HG03159 (cell line): ENCODE results near the gene CNRIP1.
"Not testable (repeated sequence)": the region's sequence is repeated elsewhere in the genome, so short reads cannot be mapped to it uniquely, and the experiment has no call there.

ENCODE experiments used
- ATAC-seq: cut with Tn5 transposase; IDR thresholded peaks from one replicate; pipeline ENCODE4 v1.9.1; 2021; ENCODE audit warnings: mild to moderate bottlenecking, moderate library complexity; ENCODE audit not compliant: unreplicated experiment

The CNRIP1 gene, protein sequence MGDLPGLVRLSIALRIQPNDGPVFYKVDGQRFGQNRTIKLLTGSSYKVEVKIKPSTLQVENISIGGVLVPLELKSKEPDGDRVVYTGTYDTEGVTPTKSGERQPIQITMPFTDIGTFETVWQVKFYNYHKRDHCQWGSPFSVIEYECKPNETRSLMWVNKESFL

DNA sequence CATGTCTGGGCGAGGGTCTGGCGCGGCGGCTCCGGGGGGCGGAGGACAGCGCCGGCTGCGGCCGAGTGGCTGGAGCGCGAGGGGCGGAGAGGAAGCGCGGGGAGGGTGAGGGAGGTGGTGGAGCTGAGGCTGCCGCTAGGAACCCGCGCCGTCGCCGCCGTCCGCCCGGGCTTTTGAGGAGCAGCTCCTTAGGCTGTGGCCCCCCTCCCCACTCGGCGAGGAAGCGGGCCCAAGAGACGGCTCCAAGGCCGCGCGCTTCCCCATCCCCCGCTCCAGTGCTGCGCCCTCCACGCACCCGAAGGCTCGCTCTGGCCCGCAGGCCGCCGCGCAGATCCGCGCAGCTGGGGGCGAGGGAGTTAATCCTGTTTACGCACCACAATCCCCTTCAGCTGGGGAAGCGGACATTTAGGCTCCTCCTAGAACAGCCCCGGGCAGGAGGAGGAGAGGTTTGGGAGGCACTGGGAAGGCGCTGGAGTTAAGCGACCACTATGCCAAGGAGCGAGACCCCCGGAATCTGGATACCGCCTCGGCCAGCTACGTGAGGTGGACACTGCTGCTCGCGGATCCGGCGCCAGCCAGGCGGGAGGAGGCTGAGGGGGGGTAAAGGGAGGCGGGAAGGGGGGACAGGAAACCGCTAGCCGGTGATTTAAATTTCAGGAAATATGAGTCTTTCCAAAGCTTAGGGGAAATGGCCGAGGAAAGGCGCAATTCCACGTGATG is at the start of gene CNRIP1:
Gene CNRIP1, minus strand, starts transcription at position 552 of the 720 bp plus-strand sequence. Its CDS starts 549 bp downstream, at position 3.
- ATAC-seq: no peak

DNA sequence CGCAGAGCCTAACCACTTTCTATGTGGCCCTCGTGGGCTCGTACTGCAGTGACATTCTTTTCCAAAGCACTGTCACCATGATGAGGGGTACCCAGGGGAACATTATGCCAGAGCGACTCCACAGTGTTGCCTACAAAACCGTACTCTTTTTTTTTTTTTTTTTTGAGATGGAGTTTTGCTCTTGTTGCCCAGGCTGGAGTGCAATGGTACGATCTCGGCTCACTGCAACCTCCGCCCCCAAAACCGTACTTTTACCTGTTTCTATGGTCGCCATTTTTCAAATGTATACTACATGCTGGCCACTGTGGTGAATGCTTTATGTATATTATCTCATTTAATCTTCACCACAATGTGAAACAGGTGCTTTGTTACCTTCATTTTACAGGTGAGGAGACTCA is 49.6 kb upstream of the CNRIP1 start:
- no peak for ATAC-seq

DNA sequence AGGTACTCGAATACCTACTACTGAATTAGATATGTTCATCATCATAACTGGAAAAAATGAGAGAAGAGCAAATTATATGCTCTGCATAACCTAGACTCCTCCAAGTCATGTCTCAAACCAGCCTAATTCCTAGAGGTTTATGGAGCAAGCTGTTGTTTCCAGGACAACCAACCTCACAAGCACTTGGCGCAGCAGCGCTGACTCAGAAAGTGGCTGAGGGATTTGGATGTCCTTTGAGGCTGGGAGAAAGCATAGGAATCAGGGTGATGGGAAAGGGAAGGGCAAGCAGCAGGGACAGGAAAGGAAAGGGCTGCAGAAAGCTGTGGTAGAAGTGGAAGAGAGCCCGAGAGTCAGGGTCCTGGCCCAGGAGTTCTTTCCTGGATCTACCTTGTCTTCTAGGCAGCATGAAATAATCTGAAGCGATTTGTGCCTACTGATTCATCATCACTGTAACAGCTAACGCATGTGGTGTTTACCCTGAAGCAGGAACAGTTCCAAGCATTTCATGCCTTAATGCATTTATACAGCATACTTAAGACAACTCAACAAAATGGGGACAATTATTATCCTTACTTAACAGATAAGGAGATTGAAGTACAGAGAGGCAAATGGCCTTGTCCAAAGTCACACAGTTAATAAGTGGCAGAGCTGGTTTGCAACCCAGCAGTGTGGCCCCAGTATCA is 49.0 kb upstream of the CNRIP1 start:
- no peak for ATAC-seq

DNA sequence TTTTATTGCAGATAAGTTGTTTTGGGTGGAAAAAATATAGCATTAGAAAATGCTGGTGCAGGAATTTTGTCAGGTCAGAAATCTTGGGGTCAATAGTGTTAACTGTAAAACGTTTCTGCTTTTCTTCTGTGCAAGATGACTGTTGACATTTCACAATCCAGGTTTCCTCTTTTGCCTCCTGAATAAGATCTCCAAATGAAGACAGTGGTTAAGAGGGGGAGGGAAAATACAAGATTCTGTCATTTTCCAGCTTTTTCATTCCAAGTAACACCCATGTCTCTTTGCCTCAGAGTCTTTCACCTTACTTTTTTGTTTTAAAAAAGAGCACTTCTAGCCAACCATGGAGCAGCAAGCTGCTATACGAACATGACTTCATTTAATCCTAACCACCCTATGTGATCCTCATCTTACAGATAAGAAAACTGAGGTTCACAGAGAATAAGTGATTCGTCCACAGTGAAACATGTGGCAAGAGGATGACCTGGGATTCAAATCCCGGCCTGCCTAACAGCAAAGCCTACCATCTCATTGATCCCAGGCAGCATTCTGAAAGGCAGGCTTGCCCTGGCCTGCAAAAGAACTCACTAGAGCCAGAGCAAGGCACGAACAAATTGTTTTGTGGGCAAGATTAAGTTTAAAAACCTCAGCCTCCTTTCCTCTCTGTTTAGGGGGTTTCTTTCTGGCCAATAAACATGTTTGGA is 48.4 kb upstream of the CNRIP1 start:
- ATAC-seq: no peak

DNA sequence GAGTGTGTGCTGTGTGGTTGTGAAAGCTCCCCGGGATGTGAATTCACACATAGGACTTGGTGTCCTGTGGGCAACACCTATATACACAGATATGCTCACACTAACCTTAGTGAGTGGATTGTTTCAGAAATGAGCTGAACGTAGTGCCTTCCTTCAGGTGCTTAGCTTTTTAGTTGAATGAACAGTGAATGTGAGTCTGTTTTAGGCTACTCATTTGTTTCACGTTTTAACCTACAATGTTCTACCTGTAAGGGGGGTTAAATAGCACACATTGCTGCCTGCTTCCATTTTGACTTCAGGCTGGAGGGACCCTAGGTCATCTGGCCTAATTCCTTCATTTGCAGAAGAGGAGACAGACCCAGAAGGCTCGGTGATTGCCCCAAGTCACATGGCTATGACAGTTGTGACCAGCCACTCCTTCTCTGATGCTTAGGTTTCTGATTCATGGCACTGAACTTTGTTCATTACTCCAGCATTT is 46.4 kb upstream of the CNRIP1 start:
- no peak for ATAC-seq

DNA sequence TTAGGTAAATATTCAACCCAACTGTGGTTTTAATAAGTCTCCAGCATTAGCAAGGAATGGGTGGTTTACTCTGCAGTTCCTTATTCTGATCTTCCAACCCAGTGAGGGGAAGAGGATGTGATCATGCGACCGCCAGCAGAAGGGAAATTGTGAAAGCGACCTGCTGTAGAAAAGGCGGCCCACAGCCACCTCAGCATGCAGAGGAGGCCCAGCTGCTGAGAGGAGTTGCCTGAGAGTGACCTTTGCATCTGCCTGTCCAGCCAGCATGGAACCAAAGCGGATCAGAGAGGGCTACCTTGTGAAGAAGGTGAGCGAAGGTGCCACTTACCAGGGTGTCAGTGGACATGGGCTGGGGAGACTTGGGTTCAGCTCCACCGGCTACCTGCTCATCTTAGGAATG is 45.3 kb upstream of the CNRIP1 start, which contains the start of gene PLEK:
Gene PLEK, plus strand, starts transcription at position 196 of the 400 bp plus-strand sequence. Its CDS starts 70 bp downstream, at position 266.
- ATAC-seq: peak; percentile 64

DNA sequence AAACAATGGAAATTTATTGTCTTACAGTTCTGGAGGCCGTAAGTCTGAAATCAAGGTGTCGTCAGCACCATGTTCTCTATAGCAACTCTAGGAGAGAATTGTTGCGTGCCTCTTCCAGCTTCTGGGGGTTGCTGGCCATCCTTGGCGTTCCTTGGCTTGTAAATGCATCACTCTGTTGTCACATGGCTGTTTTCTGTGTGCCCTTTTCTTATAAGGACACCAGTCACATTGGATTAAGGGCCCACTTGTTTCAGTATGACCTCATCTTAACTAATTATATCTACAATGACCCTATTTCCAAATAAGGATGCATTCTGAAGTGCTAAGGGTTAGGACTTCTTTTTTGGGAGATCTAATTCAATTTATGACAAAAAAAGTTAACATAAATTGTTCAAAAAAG is 44.0 kb upstream of the CNRIP1 start:
- no peak for ATAC-seq

DNA sequence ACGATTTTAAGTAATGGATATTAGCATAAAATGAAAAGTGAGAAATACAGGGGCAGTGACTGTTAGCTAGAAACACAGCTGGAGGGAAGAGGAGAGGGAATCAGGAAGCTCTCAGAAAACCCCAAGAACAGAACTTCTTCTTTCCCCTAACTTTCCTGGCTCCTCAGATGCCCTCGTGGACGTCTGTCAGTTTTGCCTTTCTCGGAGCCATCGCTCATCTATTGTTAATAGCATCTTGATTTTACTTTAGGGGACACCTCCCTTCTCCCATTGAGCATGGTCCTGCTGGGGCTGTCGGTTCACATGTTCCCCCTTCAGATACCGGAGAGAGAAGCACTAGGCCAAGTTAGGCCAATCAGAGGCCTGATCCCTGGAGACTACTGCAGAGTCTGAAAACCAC is 43.0 kb upstream of the CNRIP1 start:
- no peak for ATAC-seq

DNA sequence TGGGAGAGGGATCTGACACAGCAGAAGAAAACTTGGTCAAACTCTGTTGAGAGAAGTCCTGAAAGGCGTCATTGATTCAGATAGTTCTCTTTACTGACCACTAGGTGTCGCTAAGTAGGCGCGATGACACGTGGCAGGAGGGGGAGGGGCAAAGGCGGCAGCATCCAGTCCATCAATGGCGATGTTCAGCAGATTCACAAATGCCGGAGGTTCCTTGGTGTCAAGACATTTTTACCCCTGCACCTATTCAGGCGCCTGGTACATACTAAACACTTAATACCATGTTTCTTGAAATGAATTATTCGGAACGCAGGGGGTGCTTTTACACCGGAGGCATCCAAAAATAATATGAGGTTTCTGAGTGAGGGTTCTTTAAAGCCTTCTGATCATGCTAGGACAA is 42.3 kb upstream of the CNRIP1 start:
- peak; percentile 52 for ATAC-seq

DNA sequence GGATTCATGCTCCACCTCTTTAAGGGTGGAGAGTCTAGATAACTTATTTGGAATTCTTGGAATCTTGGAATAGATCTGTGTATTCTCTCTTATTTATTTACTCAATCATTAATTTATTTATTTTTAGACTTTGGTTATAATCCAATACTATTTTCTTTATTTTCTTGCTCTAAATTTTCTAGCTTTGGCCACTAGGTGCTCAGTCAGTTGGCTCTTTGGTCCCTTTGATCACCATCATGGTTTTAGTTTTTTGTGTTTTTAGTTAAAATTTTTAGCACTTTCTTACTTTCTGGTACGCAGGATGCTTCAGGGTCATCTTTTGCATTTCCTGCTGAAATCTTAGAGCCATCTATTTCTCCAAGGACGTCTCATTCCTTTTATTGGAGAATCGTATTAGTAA is 40.1 kb upstream of the CNRIP1 start:
- no peak for ATAC-seq

DNA sequence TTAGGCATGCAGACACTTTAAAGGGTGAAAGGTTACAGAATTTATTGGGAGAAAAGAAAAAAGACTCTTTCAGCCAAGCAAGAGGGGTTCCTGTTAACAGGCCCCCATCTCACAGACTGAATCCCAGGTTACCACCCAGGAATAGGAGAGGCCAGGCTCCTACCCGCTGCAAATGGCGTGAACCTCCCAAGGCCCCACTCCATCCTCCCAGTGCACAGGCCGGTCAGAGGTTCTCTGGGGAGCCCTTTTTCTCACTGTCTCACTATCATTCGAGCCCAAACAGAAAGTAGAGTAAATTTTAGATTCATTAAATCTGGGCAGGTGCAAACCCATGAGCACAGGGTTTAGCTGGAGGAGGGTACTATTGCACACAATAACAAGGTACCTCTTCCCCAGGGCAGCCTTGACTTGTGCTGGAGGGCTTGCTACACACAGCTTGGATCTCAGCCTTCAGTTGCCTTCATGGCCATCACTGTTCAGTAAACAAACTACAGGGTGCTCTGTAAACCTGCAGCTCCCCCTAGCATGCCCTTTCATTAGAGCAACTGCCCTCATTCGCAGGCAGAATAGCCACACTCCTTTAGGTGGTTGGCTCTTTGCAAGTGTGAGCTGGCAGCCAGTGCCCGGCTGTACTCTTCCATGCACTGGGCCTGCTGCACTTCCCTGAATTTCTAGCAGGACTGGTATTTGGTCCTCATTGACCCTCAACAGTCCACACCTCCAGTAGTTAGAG is 38.0 kb upstream of the CNRIP1 start:
- peak; percentile 55 for ATAC-seq

DNA sequence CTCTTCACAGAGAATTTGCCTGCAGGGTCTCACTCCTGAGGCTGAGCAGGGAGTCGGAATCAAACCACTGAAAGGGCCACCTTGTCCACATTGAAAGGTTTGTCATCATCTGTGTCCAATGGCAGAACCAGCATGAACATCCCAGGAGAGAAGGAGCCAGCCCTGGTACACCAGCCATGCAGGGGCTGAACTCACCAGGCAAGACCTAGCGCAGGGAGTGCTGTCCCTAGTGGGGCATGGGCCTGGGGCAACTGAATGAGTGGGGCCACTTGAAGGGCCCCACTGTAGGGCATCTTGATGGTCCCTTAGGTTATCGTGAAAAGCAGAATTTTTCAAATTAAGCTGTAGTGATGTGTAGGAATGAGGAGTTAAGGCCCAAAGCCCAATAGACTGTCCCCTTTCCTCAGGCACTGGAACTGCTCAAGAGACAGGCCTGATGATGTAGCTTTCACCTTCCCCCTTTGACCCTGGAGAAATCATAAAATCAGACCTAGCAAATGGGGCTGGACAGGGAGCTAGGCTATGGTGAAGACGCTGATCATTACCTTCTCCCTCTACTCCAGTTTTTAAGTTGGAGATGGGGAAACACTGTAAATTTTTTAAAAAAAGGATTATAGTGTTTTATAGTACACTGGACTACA is 37.0 kb upstream of the CNRIP1 start:
- no peak for ATAC-seq

DNA sequence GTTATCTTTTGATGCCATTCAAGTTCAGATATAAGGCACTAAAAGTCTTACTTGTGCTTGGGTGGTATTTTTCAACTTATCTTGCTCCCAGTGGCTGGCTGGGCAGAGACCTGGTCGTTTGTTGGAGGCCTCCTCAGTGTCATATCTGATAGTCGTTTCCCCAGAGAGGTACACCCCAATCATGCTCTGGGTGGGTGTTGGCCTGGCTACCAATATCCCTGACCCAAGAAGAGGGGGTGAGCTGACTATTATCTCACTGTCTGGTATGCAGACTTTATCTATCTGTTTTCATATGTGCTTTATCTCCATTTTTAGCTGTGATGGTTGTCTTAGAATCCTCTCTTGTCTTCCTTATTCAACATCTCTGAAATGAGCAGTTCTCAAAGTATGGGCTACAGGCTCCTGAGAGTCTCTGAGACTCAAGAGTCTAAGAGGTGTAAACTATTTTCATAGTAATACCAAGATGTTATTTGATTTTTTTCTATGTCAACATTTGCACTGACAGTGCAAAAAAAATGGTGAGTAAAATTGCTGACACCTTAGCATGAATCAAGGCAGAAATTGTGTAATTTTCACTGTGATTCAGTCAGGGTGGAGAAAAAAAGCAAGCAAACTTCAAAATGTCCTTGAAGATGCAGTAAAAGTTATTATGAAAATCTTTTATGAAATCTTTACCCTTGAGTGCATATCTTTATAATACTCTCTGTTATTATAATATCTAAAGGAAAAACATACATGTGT is 33.1 kb upstream of the CNRIP1 start:
- ATAC-seq: no peak

DNA sequence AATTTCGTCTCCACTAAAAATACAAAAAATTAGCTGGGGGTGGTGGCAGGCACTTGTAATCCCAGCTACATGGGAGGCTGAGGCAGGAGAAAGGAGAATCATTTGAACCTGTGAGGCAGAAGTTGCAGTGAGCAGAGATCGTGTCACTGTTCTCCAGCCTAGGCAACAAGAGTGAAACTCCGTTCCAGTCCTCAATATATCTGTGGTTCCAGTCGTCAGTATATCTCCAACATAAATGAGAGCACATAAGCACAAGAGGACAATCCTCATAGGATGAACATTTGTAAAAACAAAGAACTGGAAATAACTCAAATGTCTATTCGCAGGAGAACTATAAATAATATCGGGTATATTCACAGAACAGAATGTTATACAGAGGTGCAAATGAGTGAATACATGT is 32.2 kb upstream of the CNRIP1 start:
- ATAC-seq: no peak

DNA sequence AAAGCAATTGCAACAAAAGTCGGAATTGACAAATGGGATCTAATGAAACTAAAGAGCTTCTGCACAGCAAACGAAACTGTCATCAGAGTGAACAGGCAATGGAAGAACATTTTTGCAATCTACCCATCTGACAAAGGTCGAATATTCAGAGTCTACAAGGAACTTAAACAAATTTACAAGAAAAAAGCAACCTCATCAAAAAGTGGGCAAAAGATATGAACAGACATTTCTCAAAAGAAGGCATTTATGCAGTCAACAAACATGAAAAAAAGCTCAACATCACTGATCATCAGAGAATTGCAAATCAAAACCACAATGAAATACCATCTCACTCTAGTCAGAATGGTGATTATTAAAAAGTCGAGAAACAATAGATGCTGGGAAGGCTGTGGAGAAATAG is 29.3 kb upstream of the CNRIP1 start:
- ATAC-seq: not testable (repeated sequence)

DNA sequence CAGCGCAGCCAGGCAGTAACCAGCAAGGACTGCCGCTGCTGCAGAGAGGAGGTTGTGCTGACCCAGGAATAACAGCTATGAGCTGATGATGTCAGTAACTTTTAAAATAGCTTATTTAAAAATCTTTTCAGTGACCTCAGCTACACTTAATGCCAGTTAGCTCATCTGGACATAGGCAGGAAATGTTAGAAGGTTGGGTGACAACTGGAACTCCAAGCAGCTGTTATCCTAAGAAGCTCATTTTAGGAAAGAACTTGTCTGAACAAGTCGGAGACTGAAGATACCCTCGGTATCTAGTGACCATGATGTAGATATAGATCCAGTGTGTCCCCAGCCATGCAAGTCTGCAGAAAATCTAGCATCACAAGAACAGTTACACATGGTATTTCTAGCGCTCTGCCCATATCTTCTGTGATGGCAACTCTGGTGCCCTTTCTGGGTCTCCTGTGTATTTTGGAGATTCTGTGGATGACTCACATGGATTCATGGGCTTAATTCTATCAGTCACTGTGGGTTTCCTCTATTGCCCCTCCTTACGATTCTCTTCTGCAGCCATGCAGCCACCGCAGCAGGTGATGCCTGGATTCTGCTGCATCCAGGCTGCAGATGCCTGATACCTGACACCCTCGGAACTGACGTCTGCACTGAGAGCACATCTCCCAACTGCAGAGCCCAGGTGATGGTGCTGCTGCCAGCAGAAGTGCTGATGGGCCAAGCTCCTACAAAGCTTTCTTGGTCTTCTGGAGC is 25.6 kb upstream of the CNRIP1 start:
- ATAC-seq: no peak

DNA sequence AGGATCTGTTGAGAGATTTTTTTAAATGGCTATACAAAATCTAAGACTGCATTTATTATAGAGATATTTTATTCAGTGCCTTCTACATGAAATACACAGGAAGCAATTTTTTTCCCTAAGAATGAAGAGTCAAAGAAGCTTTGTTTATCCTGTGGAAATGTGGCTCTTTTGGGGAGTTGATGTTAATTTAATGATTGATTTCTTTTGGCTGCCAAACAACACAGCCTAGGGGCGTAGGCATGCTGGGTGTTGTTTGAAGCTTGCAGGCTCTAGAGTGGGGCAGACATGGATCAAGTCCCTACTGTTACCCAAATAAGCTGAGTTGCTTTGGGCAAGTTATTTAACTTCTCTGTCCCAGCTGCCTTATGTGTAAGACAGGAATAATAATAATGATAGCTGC is 24.3 kb upstream of the CNRIP1 start:
- no peak for ATAC-seq

DNA sequence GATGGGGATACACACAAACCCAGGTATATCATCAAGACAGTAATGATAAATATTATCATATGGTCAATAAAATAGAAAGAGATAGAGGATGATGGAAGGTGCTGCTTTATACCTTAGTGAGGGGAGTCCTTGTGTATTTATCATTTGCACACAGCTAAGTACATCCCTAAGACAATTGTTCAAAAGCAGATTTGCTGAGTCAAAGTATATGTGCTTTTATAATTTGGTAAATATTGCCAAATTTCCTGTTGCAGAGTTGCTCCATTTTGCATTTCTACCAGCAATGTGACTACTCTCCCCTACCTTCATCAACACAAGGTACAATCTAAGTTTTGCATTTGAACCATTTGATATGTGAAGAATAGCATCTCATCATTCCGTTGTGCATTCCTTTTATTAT is 22.7 kb upstream of the CNRIP1 start:
- ATAC-seq: no peak

DNA sequence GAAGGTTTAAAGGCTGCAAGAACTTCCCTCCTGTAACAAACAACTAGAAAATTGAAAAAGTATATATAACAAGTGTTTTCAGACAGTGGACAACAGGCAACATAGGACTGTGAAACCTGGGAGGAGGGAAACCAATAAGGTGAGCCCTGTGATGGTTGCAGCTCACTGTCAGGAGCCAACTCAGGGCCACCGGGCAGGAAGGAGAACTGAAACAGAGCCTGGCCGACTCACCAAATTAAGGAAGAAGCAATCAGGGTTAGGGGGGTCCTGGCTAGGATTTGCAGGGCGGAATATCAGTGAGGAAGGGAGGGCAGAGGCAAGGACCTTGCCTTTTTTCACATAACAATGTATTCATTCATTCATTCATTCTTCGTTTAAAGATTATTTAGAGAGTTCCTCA is 21.8 kb upstream of the CNRIP1 start:
- no peak for ATAC-seq
